HG03460 (cell line): Measurements from ENCODE around the gene PAX7.
"Not testable (repeated sequence)": the region's sequence is repeated elsewhere in the genome, so short reads cannot be mapped to it uniquely, and the experiment has no call there.

Experiments
- ATAC-seq: cut with Tn5 transposase; IDR thresholded peaks from one replicate; pipeline ENCODE4 v1.9.1; 2021; ENCODE audit not compliant: unreplicated experiment

PAX7 gene

GRCh38 chr1:18657506-18658201, 27.0 kb downstream of the PAX7 start:
- no peak for ATAC-seq

GRCh38 chr1:18658831-18659230, 28.2 kb downstream of the PAX7 start:
- ATAC-seq: no peak

GRCh38 chr1:18661404-18662285, 31.0 kb downstream of the PAX7 start:
- ATAC-seq: no peak

GRCh38 chr1:18662286-18662639, 31.6 kb downstream of the PAX7 start:
- no peak for ATAC-seq

- no peak for ATAC-seq
Observed at GRCh38 chr1:18666317-18666920, 35.8 kb downstream of the PAX7 start.

GRCh38 chr1:18667333-18667732, 36.7 kb downstream of the PAX7 start:
- ATAC-seq: no peak

GRCh38 chr1:18668046-18668445, 37.4 kb downstream of the PAX7 start:
- no peak for ATAC-seq

GRCh38 chr1:18668750-18669404, 38.2 kb downstream of the PAX7 start:
- no peak for ATAC-seq

GRCh38 chr1:18670121-18670867, 39.6 kb downstream of the PAX7 start:
- no peak for ATAC-seq

GRCh38 chr1:18670868-18671225, 40.2 kb downstream of the PAX7 start:
- no peak for ATAC-seq

GRCh38 chr1:18673976-18674375, 43.3 kb downstream of the PAX7 start:
- ATAC-seq: no peak

GRCh38 chr1:18676332-18676781, 45.7 kb downstream of the PAX7 start:
- no peak for ATAC-seq

- ATAC-seq: no peak
Observed at GRCh38 chr1:18681423-18681835, 50.8 kb downstream of the PAX7 start.

- ATAC-seq: no peak
Observed at GRCh38 chr1:18682375-18682774, 51.7 kb downstream of the PAX7 start.

GRCh38 chr1:18684303-18684702, 53.7 kb downstream of the PAX7 start:
- no peak for ATAC-seq

- no peak for ATAC-seq
Observed at GRCh38 chr1:18686540-18686939, 55.9 kb downstream of the PAX7 start.

- ATAC-seq: no peak
Observed at GRCh38 chr1:18687273-18687672, 56.6 kb downstream of the PAX7 start.

GRCh38 chr1:18691648-18692047, 61.0 kb downstream of the PAX7 start:
- ATAC-seq: no peak

GRCh38 chr1:18693256-18694098, 62.8 kb downstream of the PAX7 start:
- no peak for ATAC-seq

GRCh38 chr1:18694289-18694688, 63.6 kb downstream of the PAX7 start:
- ATAC-seq: not testable (repeated sequence)
